Progenitor cell of endocrine pancreas (in vitro differentiated cells): ENCODE measurements around the gene ROCK2. TPM values are rescaled to one million over a fixed set of nuclear protein-coding genes. Genes with fewer than 3 reads are reported as not detected.
"Not testable (repeated sequence)": the region's sequence is repeated elsewhere in the genome, so short reads cannot be mapped to it uniquely, and the experiment has no call there.

Source experiments
- DNase-seq: peaks from one replicate; pipeline ENCODE4 v3.0.0; 2021; ENCODE audit warnings: low spot score; ENCODE audit not compliant: unreplicated experiment
- H3K27ac Mint-ChIP-seq: 2 replicates; pipeline ENCODE4 v1.8.0; 2021; ENCODE audit warnings: mild to moderate bottlenecking, moderate library complexity, mixed read lengths
- H3K27me3 Mint-ChIP-seq: 2 replicates; pipeline ENCODE4 v1.8.0; 2021; ENCODE audit warnings: mixed read lengths
- H3K36me3 Mint-ChIP-seq: 2 replicates; pipeline ENCODE4 v1.8.0; 2022; ENCODE audit warnings: mixed read lengths; ENCODE audit not compliant: insufficient read depth
- H3K4me1 Mint-ChIP-seq: 2 replicates; pipeline ENCODE4 v1.8.0; 2021; ENCODE audit warnings: low read depth, mixed read lengths
- H3K4me3 Mint-ChIP-seq: 2 replicates; pipeline ENCODE4 v1.8.0; 2021; ENCODE audit warnings: low read depth, mild to moderate bottlenecking, moderate library complexity, mixed read lengths
- H3K9me3 Mint-ChIP-seq: 2 replicates; pipeline ENCODE4 v1.8.0; 2021; ENCODE audit warnings: low read depth, mixed read lengths
- CTCF ChIP-seq: fragments of 200-600 bp; sonication (generic); IDR thresholded peaks from one replicate; pipeline ENCODE4 v1.5.0; 2021; ENCODE audit warnings: antibody characterized with exemption, mild to moderate bottlenecking; ENCODE audit not compliant: unreplicated experiment
- total RNA-seq: library from RNA; stranded (reverse); gene quantifications from 2 replicates; pipeline ENCODE4 v1.2.1, GENCODE V29; 2021

Gene ROCK2
- total RNA-seq, 1 donor from 2014 or later = 43.8 TPM

- no peak overlapping the region for H3K4me3 Mint-ChIP-seq
- H3K36me3 Mint-ChIP-seq = peaks cover 7% of the 10 kb centered on the region
- peak overlapping the region; percentile 83 for H3K27ac Mint-ChIP-seq
- peaks cover 11% of the 10 kb centered on the region for H3K9me3 Mint-ChIP-seq
- TF ChIP-seq CTCF = no peak
- no peak for DNase-seq
- peaks cover 4% of the 10 kb centered on the region for H3K4me1 Mint-ChIP-seq
- H3K27me3 Mint-ChIP-seq = no peaks in the 10 kb centered on the region
Measured at GRCh38 chr2:11330457-11331142, 13.8 kb downstream of the ROCK2 start.

- no peak for TF ChIP-seq CTCF
- Mint-ChIP-seq H3K36me3 (peaks cover 7% of the 10 kb centered on the region), H3K4me3 (no peak overlapping the region), H3K9me3 (peaks cover 11% of the 10 kb centered on the region), H3K27me3 (no peaks in the 10 kb centered on the region), H3K27ac (no peak overlapping the region), H3K4me1 (no peaks in the 10 kb centered on the region)
- no peak for DNase-seq
Measured at GRCh38 chr2:11329776-11330175, 14.7 kb downstream of the ROCK2 start.

GRCh38 chr2:11328522-11328921 is 15.9 kb downstream of the ROCK2 start:
- not testable (repeated sequence) for H3K9me3 Mint-ChIP-seq, DNase-seq, H3K36me3 Mint-ChIP-seq, H3K4me1 Mint-ChIP-seq, H3K27me3 Mint-ChIP-seq, H3K4me3 Mint-ChIP-seq, H3K27ac Mint-ChIP-seq

GRCh38 chr2:11327871-11328270 is 16.6 kb downstream of the ROCK2 start:
- no peak overlapping the region for H3K27ac Mint-ChIP-seq
- no peak for DNase-seq
- H3K27me3 Mint-ChIP-seq = no peaks in the 10 kb centered on the region
- TF ChIP-seq CTCF = no peak
- H3K4me3 Mint-ChIP-seq = no peak overlapping the region
- peaks cover 2% of the 10 kb centered on the region for H3K4me1 Mint-ChIP-seq
- H3K9me3 Mint-ChIP-seq = peaks cover 3% of the 10 kb centered on the region
- H3K36me3 Mint-ChIP-seq = peaks cover 5% of the 10 kb centered on the region

- Mint-ChIP-seq H3K4me1 (peaks cover 4% of the 10 kb centered on the region), H3K36me3 (peaks cover 1% of the 10 kb centered on the region), H3K27ac (no peak overlapping the region), H3K4me3 (no peak overlapping the region), H3K9me3 (no peaks in the 10 kb centered on the region), H3K27me3 (no peaks in the 10 kb centered on the region)
- no peak for TF ChIP-seq CTCF
- no peak for DNase-seq
Measured at GRCh38 chr2:11326677-11327211, 17.7 kb downstream of the ROCK2 start.

GRCh38 chr2:11325961-11326676 is 18.3 kb downstream of the ROCK2 start:
- no peak overlapping the region for H3K27ac Mint-ChIP-seq
- H3K4me1 Mint-ChIP-seq = peaks cover 4% of the 10 kb centered on the region
- no peaks in the 10 kb centered on the region for H3K36me3 Mint-ChIP-seq
- H3K27me3 Mint-ChIP-seq = no peaks in the 10 kb centered on the region
- H3K4me3 Mint-ChIP-seq = no peak overlapping the region
- DNase-seq = no peak
- H3K9me3 Mint-ChIP-seq = no peaks in the 10 kb centered on the region
- no peak for TF ChIP-seq CTCF
